A549 (cell line): ENCODE data around the gene XKR7.
A peak's percentile ranks its signal among the peaks of the same experiment; 100 is the strongest.

Source experiments
- CEBPB ChIP-seq, 2 experiments: fragments of >200 bp in 1 of 2; sonication (Bioruptor Twin) in 1 of 2; formaldehyde crosslinking in 1 of 2; IDR thresholded peaks; 2 replicates each; pipeline ENCODE4 v1.6.1; 2012 to 2016
- CHD2 ChIP-seq: fragments of 150-350 bp; IDR thresholded peaks from 2 replicates; pipeline ENCODE4 v1.6.1; 2014; ENCODE audit warnings: low read length; ENCODE audit not compliant: partially characterized antibody
- PHF8 ChIP-seq: fragments of 200-600 bp; sonication (generic); IDR thresholded peaks from 2 replicates; pipeline ENCODE4 v1.6.1; 2016; ENCODE audit warnings: low read depth, mild to moderate bottlenecking, antibody characterized with exemption, moderate library complexity, borderline replicate concordance
- POLR2A ChIP-seq: IDR thresholded peaks from 2 replicates; pipeline ENCODE4 v1.6.1; 2012; ENCODE audit warnings: mild to moderate bottlenecking, low read length
- SREBF2 ChIP-seq: fragments of 450-650 bp; IDR thresholded peaks from 2 replicates; pipeline ENCODE4 v1.6.1; 2014; ENCODE audit warnings: mild to moderate bottlenecking, moderate library complexity
- TF ChIP-seq, protein P1 (sequence below): fragments of >200 bp; sonication (Bioruptor Twin); formaldehyde crosslinking; IDR thresholded peaks from 3 replicates; pipeline ENCODE4 v1.6.1; 2016
- TF ChIP-seq, protein P2 (sequence below): fragments of 150-350 bp; IDR thresholded peaks from 2 replicates; pipeline ENCODE4 v1.6.1; 2014; ENCODE audit warnings: low read depth, mild to moderate bottlenecking, low read length
- TF ChIP-seq, protein P3 (sequence below): fragments of >200 bp; sonication (Bioruptor Twin); formaldehyde crosslinking; IDR thresholded peaks from 3 replicates; pipeline ENCODE4 v1.5.1; 2016
- TF ChIP-seq, protein P4 (sequence below): fragments of 200-600 bp; sonication (generic); IDR thresholded peaks from 2 replicates; pipeline ENCODE4 v1.6.1; 2016; ENCODE audit warnings: antibody characterized with exemption, mild to moderate bottlenecking, moderate library complexity

DNA sequence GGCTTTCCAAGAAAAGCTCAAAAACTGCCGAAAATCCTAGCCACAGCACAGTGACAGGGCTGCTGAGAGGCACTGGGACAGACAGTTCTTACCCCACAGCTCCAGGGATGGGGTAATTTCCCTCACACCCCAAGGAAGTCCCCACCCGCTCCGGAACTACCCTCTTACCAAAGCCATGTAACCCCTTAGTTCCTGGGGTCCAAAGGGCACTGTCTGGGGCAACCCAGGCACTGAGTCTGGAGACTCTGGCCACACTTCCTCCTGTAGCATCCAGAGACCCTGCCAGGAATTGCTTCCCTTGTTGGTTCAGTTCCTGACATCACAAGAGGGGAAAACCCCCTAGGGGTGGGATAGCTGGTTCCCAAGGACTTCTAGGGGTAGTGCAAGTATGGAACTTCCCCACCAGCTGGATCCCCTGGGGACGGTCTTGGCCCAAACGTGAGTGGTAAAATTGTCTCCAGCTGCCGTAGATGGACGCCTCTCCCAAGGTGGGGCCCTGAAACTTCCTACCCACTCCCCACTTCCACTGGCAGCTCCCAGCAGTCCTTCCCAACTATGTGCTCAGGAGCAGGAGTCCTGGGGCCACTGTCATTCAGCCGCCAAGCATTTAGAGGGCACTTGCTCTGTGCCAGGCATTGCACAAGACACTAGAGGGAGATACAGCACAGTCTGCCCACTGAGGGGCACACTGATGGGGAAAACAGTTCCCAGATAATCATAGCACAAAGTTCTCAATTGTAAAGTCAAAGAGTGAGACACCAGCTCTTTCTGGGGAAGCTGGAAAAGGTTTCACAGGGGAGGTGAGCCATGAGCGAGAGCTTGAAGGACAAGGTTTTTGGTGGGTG, 66.9 kb downstream of the XKR7 start:
- TF ChIP-seq, protein P1, sequence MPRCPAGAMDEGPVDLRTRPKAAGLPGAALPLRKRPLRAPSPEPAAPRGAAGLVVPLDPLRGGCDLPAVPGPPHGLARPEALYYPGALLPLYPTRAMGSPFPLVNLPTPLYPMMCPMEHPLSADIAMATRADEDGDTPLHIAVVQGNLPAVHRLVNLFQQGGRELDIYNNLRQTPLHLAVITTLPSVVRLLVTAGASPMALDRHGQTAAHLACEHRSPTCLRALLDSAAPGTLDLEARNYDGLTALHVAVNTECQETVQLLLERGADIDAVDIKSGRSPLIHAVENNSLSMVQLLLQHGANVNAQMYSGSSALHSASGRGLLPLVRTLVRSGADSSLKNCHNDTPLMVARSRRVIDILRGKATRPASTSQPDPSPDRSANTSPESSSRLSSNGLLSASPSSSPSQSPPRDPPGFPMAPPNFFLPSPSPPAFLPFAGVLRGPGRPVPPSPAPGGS, result no peak
- TF ChIP-seq CEBPB (IDR thresholded peaks at IDR 0.05) (no peak), POLR2A (no peak), PHF8 (no peak), CHD2 (no peak), SREBF2 (no peak)
- TF ChIP-seq, protein P2, sequence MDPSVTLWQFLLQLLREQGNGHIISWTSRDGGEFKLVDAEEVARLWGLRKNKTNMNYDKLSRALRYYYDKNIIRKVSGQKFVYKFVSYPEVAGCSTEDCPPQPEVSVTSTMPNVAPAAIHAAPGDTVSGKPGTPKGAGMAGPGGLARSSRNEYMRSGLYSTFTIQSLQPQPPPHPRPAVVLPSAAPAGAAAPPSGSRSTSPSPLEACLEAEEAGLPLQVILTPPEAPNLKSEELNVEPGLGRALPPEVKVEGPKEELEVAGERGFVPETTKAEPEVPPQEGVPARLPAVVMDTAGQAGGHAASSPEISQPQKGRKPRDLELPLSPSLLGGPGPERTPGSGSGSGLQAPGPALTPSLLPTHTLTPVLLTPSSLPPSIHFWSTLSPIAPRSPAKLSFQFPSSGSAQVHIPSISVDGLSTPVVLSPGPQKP, result no peak
- TF ChIP-seq, protein P3, sequence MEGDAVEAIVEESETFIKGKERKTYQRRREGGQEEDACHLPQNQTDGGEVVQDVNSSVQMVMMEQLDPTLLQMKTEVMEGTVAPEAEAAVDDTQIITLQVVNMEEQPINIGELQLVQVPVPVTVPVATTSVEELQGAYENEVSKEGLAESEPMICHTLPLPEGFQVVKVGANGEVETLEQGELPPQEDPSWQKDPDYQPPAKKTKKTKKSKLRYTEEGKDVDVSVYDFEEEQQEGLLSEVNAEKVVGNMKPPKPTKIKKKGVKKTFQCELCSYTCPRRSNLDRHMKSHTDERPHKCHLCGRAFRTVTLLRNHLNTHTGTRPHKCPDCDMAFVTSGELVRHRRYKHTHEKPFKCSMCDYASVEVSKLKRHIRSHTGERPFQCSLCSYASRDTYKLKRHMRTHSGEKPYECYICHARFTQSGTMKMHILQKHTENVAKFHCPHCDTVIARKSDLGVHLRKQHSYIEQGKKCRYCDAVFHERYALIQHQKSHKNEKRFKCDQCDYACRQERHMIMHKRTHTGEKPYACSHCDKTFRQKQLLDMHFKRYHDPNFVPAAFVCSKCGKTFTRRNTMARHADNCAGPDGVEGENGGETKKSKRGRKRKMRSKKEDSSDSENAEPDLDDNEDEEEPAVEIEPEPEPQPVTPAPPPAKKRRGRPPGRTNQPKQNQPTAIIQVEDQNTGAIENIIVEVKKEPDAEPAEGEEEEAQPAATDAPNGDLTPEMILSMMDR, result peak; percentile 7; the same call in 1 of the 3 replicates
- TF ChIP-seq, protein P4, sequence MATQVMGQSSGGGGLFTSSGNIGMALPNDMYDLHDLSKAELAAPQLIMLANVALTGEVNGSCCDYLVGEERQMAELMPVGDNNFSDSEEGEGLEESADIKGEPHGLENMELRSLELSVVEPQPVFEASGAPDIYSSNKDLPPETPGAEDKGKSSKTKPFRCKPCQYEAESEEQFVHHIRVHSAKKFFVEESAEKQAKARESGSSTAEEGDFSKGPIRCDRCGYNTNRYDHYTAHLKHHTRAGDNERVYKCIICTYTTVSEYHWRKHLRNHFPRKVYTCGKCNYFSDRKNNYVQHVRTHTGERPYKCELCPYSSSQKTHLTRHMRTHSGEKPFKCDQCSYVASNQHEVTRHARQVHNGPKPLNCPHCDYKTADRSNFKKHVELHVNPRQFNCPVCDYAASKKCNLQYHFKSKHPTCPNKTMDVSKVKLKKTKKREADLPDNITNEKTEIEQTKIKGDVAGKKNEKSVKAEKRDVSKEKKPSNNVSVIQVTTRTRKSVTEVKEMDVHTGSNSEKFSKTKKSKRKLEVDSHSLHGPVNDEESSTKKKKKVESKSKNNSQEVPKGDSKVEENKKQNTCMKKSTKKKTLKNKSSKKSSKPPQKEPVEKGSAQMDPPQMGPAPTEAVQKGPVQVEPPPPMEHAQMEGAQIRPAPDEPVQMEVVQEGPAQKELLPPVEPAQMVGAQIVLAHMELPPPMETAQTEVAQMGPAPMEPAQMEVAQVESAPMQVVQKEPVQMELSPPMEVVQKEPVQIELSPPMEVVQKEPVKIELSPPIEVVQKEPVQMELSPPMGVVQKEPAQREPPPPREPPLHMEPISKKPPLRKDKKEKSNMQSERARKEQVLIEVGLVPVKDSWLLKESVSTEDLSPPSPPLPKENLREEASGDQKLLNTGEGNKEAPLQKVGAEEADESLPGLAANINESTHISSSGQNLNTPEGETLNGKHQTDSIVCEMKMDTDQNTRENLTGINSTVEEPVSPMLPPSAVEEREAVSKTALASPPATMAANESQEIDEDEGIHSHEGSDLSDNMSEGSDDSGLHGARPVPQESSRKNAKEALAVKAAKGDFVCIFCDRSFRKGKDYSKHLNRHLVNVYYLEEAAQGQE, result no peak
